ENCODE measurements around the gene KSR1.

The KSR1 gene

GRCh38 chr17:27575096-27575911 lies 119.1 kb downstream of the KSR1 start:
- no peak for DNase-seq

GRCh38 chr17:27575912-27576252 lies 119.6 kb downstream of the KSR1 start:
- DNase-seq = no peak

- DNase-seq = no peak
Observed at GRCh38 chr17:27576477-27577083, 120.3 kb downstream of the KSR1 start.

- no peak for DNase-seq
Observed at GRCh38 chr17:27577121-27577761, 121.0 kb downstream of the KSR1 start.

GRCh38 chr17:27577884-27578717 lies 121.9 kb downstream of the KSR1 start:
- DNase-seq = peak; percentile 67

- DNase-seq = no peak
Observed at GRCh38 chr17:27578718-27579085, 122.5 kb downstream of the KSR1 start.

GRCh38 chr17:27579304-27579703 lies 123.1 kb downstream of the KSR1 start:
- DNase-seq = no peak

- DNase-seq = no peak
Observed at GRCh38 chr17:27579897-27580321, 123.7 kb downstream of the KSR1 start.

- no peak for DNase-seq
Observed at GRCh38 chr17:27581016-27581415, 124.8 kb downstream of the KSR1 start.

- DNase-seq = no peak
Observed at GRCh38 chr17:27582696-27583095, 126.4 kb downstream of the KSR1 start.

- no peak for DNase-seq
Observed at GRCh38 chr17:27585153-27585681, 129.0 kb downstream of the KSR1 start.

GRCh38 chr17:27585792-27586191 lies 129.5 kb downstream of the KSR1 start:
- no peak for DNase-seq

GRCh38 chr17:27586203-27586721 lies 130.0 kb downstream of the KSR1 start:
- DNase-seq = no peak

GRCh38 chr17:27588354-27588753 lies 132.1 kb downstream of the KSR1 start:
- no peak for DNase-seq

- DNase-seq = no peak
Observed at GRCh38 chr17:27590864-27591263, 134.6 kb downstream of the KSR1 start.

GRCh38 chr17:27591986-27592385 lies 135.7 kb downstream of the KSR1 start:
- DNase-seq = no peak

- no peak for DNase-seq
Observed at GRCh38 chr17:27593232-27593856, 137.1 kb downstream of the KSR1 start.

GRCh38 chr17:27593857-27594255 lies 137.6 kb downstream of the KSR1 start:
- no peak for DNase-seq

- DNase-seq = no peak
Observed at GRCh38 chr17:27595208-27595607, 139.0 kb downstream of the KSR1 start.

GRCh38 chr17:27596096-27596495 lies 139.8 kb downstream of the KSR1 start:
- DNase-seq = no peak

- no peak for DNase-seq
Observed at GRCh38 chr17:27596566-27597187, 140.4 kb downstream of the KSR1 start.

GRCh38 chr17:27597188-27597580 lies 140.9 kb downstream of the KSR1 start:
- no peak for DNase-seq

All from right forelimb (tissue), 1 donor.